K562 (cell line): ENCODE results near the gene GRIA2.

Source experiments
- ADNP ChIP-seq: fragments of 200-800 bp; sonication (Bioruptor generic); IDR thresholded peaks from 2 replicates; pipeline ENCODE4 v1.6.1; 2016; ENCODE audit warnings: missing genetic modification characterization, missing compliant biosample characterization
- E2F3 ChIP-seq: fragments of 250-450 bp; sonication (Bioruptor Pico); IDR thresholded peaks from 2 replicates; pipeline ENCODE4 v1.4.0; 2020; ENCODE audit warnings: mild to moderate bottlenecking
- HDAC2 ChIP-seq: fragments of 450-650 bp; IDR thresholded peaks from 2 replicates; pipeline ENCODE4 v1.6.1; 2016; ENCODE audit warnings: mild to moderate bottlenecking
- POLR2AphosphoS5 ChIP-seq: IDR thresholded peaks from 2 replicates; pipeline ENCODE4 v1.6.1; 2011; ENCODE audit warnings: mild to moderate bottlenecking, low read depth, low read length, moderate library complexity; ENCODE audit not compliant: control insufficient read depth, insufficient read depth
- SRSF1 ChIP-seq: fragments of 200-400 bp; formaldehyde crosslinking; IDR thresholded peaks from 2 replicates; pipeline ENCODE4 v1.6.1; 2017; ENCODE audit warnings: mild to moderate bottlenecking, low read depth, low read length, moderate library complexity
- TFE3 ChIP-seq: fragments of 450-650 bp; formaldehyde crosslinking; IDR thresholded peaks from 2 replicates; pipeline ENCODE4 v1.4.0; 2020; ENCODE audit warnings: mild to moderate bottlenecking, mixed read lengths
- ZBTB33 ChIP-seq: sonication (generic); formaldehyde crosslinking; IDR thresholded peaks from 2 replicates; pipeline ENCODE4 v1.8.1; 2023; ENCODE audit warnings: mild to moderate bottlenecking, missing genetic modification reagents
- ZNF217 ChIP-seq: sonication (generic); formaldehyde crosslinking; IDR thresholded peaks from 2 replicates; pipeline ENCODE4 v1.8.0; 2022; ENCODE audit warnings: mild to moderate bottlenecking, missing genetic modification reagents
- ZNF696 ChIP-seq: fragments of 250-450 bp; sonication (Bioruptor Pico); conservative IDR thresholded peaks from 2 replicates; pipeline ENCODE4 v1.4.0; 2020; ENCODE audit warnings: mild to moderate bottlenecking, moderate library complexity

GRCh38 chr4:157287445-157287844 is 66.9 kb downstream of the GRIA2 start:
- TF ChIP-seq ZBTB33 (CRISPR knock-in tag) = no peak
- TF ChIP-seq E2F3 (CRISPR knock-in tag) = no peak
- TF ChIP-seq ZNF696 = no peak
- no peak for TF ChIP-seq SRSF1
- no peak for TF ChIP-seq TFE3 (CRISPR knock-in tag)
- TF ChIP-seq ZNF217 (CRISPR knock-in tag) = no peak
- TF ChIP-seq ADNP (tag) = no peak
- TF ChIP-seq HDAC2 = no peak
- no peak for TF ChIP-seq POLR2AphosphoS5
